Neural cell (in vitro differentiated cells): ENCODE results near the gene LGALS9B.
"Not testable (repeated sequence)": the region's sequence is repeated elsewhere in the genome, so short reads cannot be mapped to it uniquely, and the experiment has no call there.

ENCODE experiments used
- EP300 ChIP-seq: fragments of 450-650 bp; conservative IDR thresholded peaks from 2 replicates; pipeline ENCODE4 v1.6.1; 2014; ENCODE audit warnings: antibody characterized with exemption, mild to moderate bottlenecking, moderate library complexity; ENCODE audit not compliant: poor library complexity, severe bottlenecking
- EZH2 ChIP-seq: fragments of 200-600, 300-800 bp; shearing (Covaris generic), sonication (generic); IDR thresholded peaks from 2 replicates; pipeline ENCODE4 v1.6.1; 2014; ENCODE audit warnings: antibody characterized with exemption, low read length, borderline replicate concordance, mild to moderate bottlenecking; ENCODE audit not compliant: insufficient read depth, poor library complexity, severe bottlenecking
- POLR2AphosphoS5 ChIP-seq: IDR thresholded peaks from 2 replicates; pipeline ENCODE4 v1.6.1; 2012
- TAF1 ChIP-seq: IDR thresholded peaks from 2 replicates; pipeline ENCODE4 v1.6.1; 2012; ENCODE audit warnings: low read depth
- TF ChIP-seq, protein P1 (sequence below): fragments of 450-650 bp; IDR thresholded peaks from 2 replicates; pipeline ENCODE4 v1.5.1; 2014; ENCODE audit warnings: antibody characterized with exemption, mild to moderate bottlenecking, moderate library complexity; ENCODE audit not compliant: poor library complexity, severe bottlenecking
- TF ChIP-seq, protein P2 (sequence below): IDR thresholded peaks from 2 replicates; pipeline ENCODE4 v1.6.1; 2012; ENCODE audit warnings: borderline replicate concordance

- TF ChIP-seq TAF1, POLR2AphosphoS5, EP300, EZH2: not testable (repeated sequence)
- TF ChIP-seq, protein P1, sequence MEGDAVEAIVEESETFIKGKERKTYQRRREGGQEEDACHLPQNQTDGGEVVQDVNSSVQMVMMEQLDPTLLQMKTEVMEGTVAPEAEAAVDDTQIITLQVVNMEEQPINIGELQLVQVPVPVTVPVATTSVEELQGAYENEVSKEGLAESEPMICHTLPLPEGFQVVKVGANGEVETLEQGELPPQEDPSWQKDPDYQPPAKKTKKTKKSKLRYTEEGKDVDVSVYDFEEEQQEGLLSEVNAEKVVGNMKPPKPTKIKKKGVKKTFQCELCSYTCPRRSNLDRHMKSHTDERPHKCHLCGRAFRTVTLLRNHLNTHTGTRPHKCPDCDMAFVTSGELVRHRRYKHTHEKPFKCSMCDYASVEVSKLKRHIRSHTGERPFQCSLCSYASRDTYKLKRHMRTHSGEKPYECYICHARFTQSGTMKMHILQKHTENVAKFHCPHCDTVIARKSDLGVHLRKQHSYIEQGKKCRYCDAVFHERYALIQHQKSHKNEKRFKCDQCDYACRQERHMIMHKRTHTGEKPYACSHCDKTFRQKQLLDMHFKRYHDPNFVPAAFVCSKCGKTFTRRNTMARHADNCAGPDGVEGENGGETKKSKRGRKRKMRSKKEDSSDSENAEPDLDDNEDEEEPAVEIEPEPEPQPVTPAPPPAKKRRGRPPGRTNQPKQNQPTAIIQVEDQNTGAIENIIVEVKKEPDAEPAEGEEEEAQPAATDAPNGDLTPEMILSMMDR, result not testable (repeated sequence)
- TF ChIP-seq, protein P2, sequence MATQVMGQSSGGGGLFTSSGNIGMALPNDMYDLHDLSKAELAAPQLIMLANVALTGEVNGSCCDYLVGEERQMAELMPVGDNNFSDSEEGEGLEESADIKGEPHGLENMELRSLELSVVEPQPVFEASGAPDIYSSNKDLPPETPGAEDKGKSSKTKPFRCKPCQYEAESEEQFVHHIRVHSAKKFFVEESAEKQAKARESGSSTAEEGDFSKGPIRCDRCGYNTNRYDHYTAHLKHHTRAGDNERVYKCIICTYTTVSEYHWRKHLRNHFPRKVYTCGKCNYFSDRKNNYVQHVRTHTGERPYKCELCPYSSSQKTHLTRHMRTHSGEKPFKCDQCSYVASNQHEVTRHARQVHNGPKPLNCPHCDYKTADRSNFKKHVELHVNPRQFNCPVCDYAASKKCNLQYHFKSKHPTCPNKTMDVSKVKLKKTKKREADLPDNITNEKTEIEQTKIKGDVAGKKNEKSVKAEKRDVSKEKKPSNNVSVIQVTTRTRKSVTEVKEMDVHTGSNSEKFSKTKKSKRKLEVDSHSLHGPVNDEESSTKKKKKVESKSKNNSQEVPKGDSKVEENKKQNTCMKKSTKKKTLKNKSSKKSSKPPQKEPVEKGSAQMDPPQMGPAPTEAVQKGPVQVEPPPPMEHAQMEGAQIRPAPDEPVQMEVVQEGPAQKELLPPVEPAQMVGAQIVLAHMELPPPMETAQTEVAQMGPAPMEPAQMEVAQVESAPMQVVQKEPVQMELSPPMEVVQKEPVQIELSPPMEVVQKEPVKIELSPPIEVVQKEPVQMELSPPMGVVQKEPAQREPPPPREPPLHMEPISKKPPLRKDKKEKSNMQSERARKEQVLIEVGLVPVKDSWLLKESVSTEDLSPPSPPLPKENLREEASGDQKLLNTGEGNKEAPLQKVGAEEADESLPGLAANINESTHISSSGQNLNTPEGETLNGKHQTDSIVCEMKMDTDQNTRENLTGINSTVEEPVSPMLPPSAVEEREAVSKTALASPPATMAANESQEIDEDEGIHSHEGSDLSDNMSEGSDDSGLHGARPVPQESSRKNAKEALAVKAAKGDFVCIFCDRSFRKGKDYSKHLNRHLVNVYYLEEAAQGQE, result not testable (repeated sequence)
These were observed 1.8 kb upstream of the LGALS9B start for GRCh38 chr17:20469107-20469506.
